Measurements from ENCODE around the gene OCA2. TPM values are rescaled to one million over a fixed set of nuclear protein-coding genes. Genes with fewer than 3 reads are reported as not detected.
A peak's percentile ranks its signal among the peaks of the same experiment; 100 is the strongest.

OCA2 gene
- total and polyA plus RNA-seq, 2 of the 8 experiments (the other 6 are each of a cell fraction or from before 2014, with no cell fraction given), result 0.20 TPM

GRCh38 chr15:27783678-27784077 is 315.4 kb downstream of the OCA2 start:
- Histone ChIP-seq H3K56ac (replicated peaks; ENCODE audit: insufficient read length, low read depth, low read length) (no peak overlapping the region), H3K27ac (ENCODE audit: low read depth, low read length) (no peak overlapping the region), H4K20me1 (replicated peaks in 1 of 2; ENCODE audit: control insufficient read depth in 1 of 2, insufficient read depth in 2 of 2, low read length in 2 of 2) (no peaks in the 10 kb centered on the region), H2BK15ac (ENCODE audit: low read length) (no peak overlapping the region), H3K23me2 (ENCODE audit: low read depth, low read length) (no peaks in the 10 kb centered on the region), H3K9me3 (ENCODE audit: insufficient read depth in 2 of 2, low read depth in 1 of 2, low read length in 1 of 2) (no peaks in the 10 kb centered on the region), H3K4ac (replicated peaks; ENCODE audit: insufficient read length, low read depth, low read length) (no peak overlapping the region), H3K9ac (replicated peaks in 1 of 4; ENCODE audit: extremely low read depth in 1 of 4, low read depth in 3 of 4, low read length in 3 of 4) (no peak overlapping the region), H2AK5ac (ENCODE audit: low read depth, low read length) (no peak overlapping the region), H3K79me1 (ENCODE audit: low read depth, low read length) (no peaks in the 10 kb centered on the region), H2BK5ac (ENCODE audit: low read depth, low read length) (no peak overlapping the region), H3K4me2 (ENCODE audit: insufficient read depth in 1 of 2, low read depth in 2 of 2, low read length in 2 of 2) (no peak overlapping the region), H2BK12ac (ENCODE audit: low read depth, low read length) (no peak overlapping the region; the same call in 1 of the 2 replicates), H3K36me3 (ENCODE audit: control insufficient read depth in 2 of 4, insufficient read depth in 4 of 4, low read length in 3 of 4) (no peaks in the 10 kb centered on the region), H2BK120ac (replicated peaks; ENCODE audit: low read depth, low read length) (no peak overlapping the region), H4K5ac (ENCODE audit: insufficient read length, low read depth, low read length) (no peak overlapping the region), H2AFZ (ENCODE audit: low read length) (peak overlapping the region; percentile 41; the same call in 1 of the 2 replicates), H3K4me3 (ENCODE audit: extremely low read depth in 1 of 4, insufficient read depth in 2 of 4, low read depth in 3 of 4, low read length in 4 of 4) (no peak overlapping the region), H3K18ac (ENCODE audit: extremely low read depth, low read length) (no peak overlapping the region), H3K27me3 (replicated peaks in 1 of 4; ENCODE audit: control insufficient read depth in 3 of 4, extremely low read depth in 1 of 4, insufficient read depth in 3 of 4, low read length in 3 of 4) (no peaks in the 10 kb centered on the region; a peak in 1 of 7 replicates), H3K23ac (ENCODE audit: insufficient read length) (no peak overlapping the region), H3K79me2 (ENCODE audit: control insufficient read depth in 1 of 2, insufficient read depth in 2 of 2, low read length in 2 of 2) (no peaks in the 10 kb centered on the region), H4K8ac (ENCODE audit: extremely low read depth, insufficient read depth, low read length) (no peak overlapping the region), H3K14ac (ENCODE audit: insufficient read length) (no peak overlapping the region), H2BK20ac (ENCODE audit: low read length) (no peak overlapping the region), H4K91ac (replicated peaks; ENCODE audit: insufficient read length, low read length) (no peak overlapping the region), H3K4me1 (replicated peaks in 1 of 4; ENCODE audit: control insufficient read depth in 3 of 4, insufficient read depth in 4 of 4, low read length in 3 of 4) (no peaks in the 10 kb centered on the region)
- POLR2A ChIA-PET (ENCODE audit: partially characterized antibody), result no interaction called here
- CTCF ChIA-PET (ENCODE audit: partially characterized antibody), result interaction anchor here (0.8 kb wide), 1 partner anchor 102 kb away, joined by 3 read pairs; no protein-coding TSS in a partner anchor
- DNase-seq (ENCODE audit: low read depth in 1 of 2, low spot score in 2 of 2) (no peak), FAIRE-seq (no peak)
- 70% methylated on average over 3 of the region's 3 CpGs; no CpG with 5 or more reads in 1 of the 2 experiments for WGBS, 2 experiments (ENCODE audit: extremely low coverage in 1 of 2, insufficient coverage in 1 of 2, insufficient read length in 1 of 2, insufficient replicate concordance in 2 of 2, low coverage in 1 of 2, low lambda C conversion rate in 2 of 2, missing lambda C conversion rate in 1 of 2)
- no peak for TF ChIP-seq ASH2L (IDR thresholded peaks at IDR 0.05; ENCODE audit: low read length)
- TF ChIP-seq CTCF (IDR thresholded peaks at IDR 0.05; ENCODE audit: control extremely low read depth in 1 of 3, insufficient read depth in 1 of 3, low read depth in 1 of 3, low read length in 3 of 3), result no peak
- no peak for TF ChIP-seq USF2 (IDR thresholded peaks at IDR 0.05; ENCODE audit: low read length)
- TF ChIP-seq GABPA (IDR thresholded peaks at IDR 0.05; ENCODE audit: borderline replicate concordance, insufficient read depth, low read length), result no peak
- TF ChIP-seq CBX5 (IDR thresholded peaks at IDR 0.05; ENCODE audit: low read depth, low read length), result no peak
- TF ChIP-seq TCF12 (IDR thresholded peaks at IDR 0.05; ENCODE audit: low read depth, low read length), result no peak
- TF ChIP-seq RFX5 (IDR thresholded peaks at IDR 0.05; ENCODE audit: borderline replicate concordance, low read depth, low read length), result no peak
- TF ChIP-seq NANOG (IDR thresholded peaks at IDR 0.05; ENCODE audit: insufficient read depth, low read depth, low read length, poor library complexity, severe bottlenecking), result no peak
- TF ChIP-seq YY1 (IDR thresholded peaks at IDR 0.05; ENCODE audit: low read depth, low read length), result no peak
- no peak for TF ChIP-seq CHD1 (IDR thresholded peaks at IDR 0.05; ENCODE audit: low read depth, low read length)

All from H1 (cell line).